Lung (tissue), 12 donors: Measurements from ENCODE around the gene SVIL. TPM values are rescaled to one million over a fixed set of nuclear protein-coding genes. Genes with fewer than 3 reads are reported as not detected.
"Not testable (repeated sequence)": the region's sequence is repeated elsewhere in the genome, so short reads cannot be mapped to it uniquely, and the experiment has no call there.

Experiments used
- ATAC-seq: fragments of 200-7000 bp; cut with Tn5 transposase; one replicate; pipeline ENCODE4 v1.9.1; 2020; ENCODE audit warnings: moderate number of reproducible peaks; ENCODE audit not compliant: insufficient read depth, low FRiP score
- DNase-seq, 3 donors: peaks; one replicate each; pipeline ENCODE4 v3.0.0-alpha.2; 2013 to 2017
- H3K27ac ChIP-seq, 2 donors: one replicate each; pipeline ENCODE4 v1.5.1; 2013; ENCODE audit warnings: mild to moderate bottlenecking in 2 of 2, moderate library complexity in 2 of 2, control low read depth in 1 of 2, inconsistent platforms in 1 of 2, low read depth in 1 of 2, low read length in 1 of 2
- H3K27me3 ChIP-seq, 3 donors: one replicate each; pipeline ENCODE4 v1.5.1; 2013; ENCODE audit warnings: low read length in 2 of 3; ENCODE audit not compliant: control insufficient read depth in 3 of 3, insufficient read depth in 3 of 3
- H3K36me3 ChIP-seq, 4 donors: one replicate each; pipeline ENCODE4 v1.5.1; 2013; ENCODE audit warnings: low read length in 4 of 4, mild to moderate bottlenecking in 1 of 4, moderate library complexity in 1 of 4; ENCODE audit not compliant: control insufficient read depth in 4 of 4, insufficient read depth in 4 of 4
- H3K4me1 ChIP-seq, 5 donors: one replicate each; pipeline ENCODE4 v1.5.1; 2013; ENCODE audit warnings: low read length in 5 of 5, mild to moderate bottlenecking in 2 of 5, moderate library complexity in 1 of 5; ENCODE audit not compliant: control insufficient read depth in 5 of 5, insufficient read depth in 5 of 5
- H3K4me3 ChIP-seq: one replicate; pipeline ENCODE4 v1.5.1; 2013; ENCODE audit warnings: mild to moderate bottlenecking, control low read depth, moderate library complexity
- H3K9ac ChIP-seq, 2 donors: one replicate each; pipeline ENCODE4 v1.5.1; 2013; ENCODE audit warnings: low read length in 2 of 2, control low read depth in 1 of 2; ENCODE audit not compliant: insufficient read depth in 1 of 2
- H3K9me3 ChIP-seq, 4 donors: one replicate each; pipeline ENCODE4 v1.5.1; 2013; ENCODE audit warnings: low read length in 3 of 4, mild to moderate bottlenecking in 1 of 4, moderate library complexity in 1 of 4; ENCODE audit not compliant: control insufficient read depth in 4 of 4, insufficient read depth in 3 of 4
- WGBS, 2 donors: extraction: QIAGEN DNeasy Blood & Tissue Kit; methylation state at CpG; one replicate each; pipeline ENCODE4 v1.1.7; 2013; 5-methylcytosine and 5-hydroxymethylcytosine counted together
- polyA plus RNA-seq, 2 donors: library from polyadenylated mRNA; stranded (reverse); fragments of 200-250 nt; gene quantifications; one replicate each; pipeline ENCODE4 v1.2.1, GENCODE V29; 2013
- total RNA-seq, 2 donors: library from RNA; depleted of rRNA in 1 of 2; stranded (reverse); fragments of >200 nt in 1 of 2; gene quantifications; one replicate each; pipeline ENCODE4 v1.2.1, GENCODE V29; 2014 to 2021
- TF ChIP-seq, protein P1 (sequence below): IDR thresholded peaks from 2 replicates; pipeline ENCODE4 v1.5.1; 2012; ENCODE audit warnings: mild to moderate bottlenecking; ENCODE audit errors: control extremely low read depth, extremely low read depth
- donor health status: control.
- donor health status: control.
- donor health status: Bipolar disorder and iron deficiency.
- donor health status: healthy.
- donor health status: DM: yes; HTN: yes; CAD: no.

Gene SVIL
- total and polyA plus RNA-seq, 4 donors = 13.6 to 117 (median 44.0) TPM

DNA sequence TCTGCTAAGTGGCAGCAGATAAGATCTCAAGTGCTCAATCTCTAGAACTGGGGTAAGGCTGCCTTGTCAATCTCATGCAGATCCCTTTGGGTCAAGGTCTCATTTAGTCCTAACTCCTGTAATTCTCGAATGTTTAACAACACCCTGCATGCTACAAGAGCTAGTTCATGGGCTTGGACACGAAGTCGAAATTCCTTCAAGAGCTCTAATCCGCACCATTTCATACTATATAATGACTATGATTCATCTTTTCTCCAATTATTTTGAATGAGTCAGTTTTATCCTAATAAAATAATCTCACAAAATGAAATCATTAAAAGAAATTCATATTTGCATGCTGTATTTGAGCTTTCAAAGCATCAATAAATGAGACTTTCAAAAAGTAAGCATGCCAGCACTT, 119.7 kb downstream of the SVIL start:
- not testable (repeated sequence) for H3K27me3 ChIP-seq, H3K4me1 ChIP-seq, DNase-seq, ATAC-seq, H3K4me3 ChIP-seq, H3K9ac ChIP-seq, H3K9me3 ChIP-seq
- WGBS, 2 donors = 79 to 95% methylated on average over 4 of the region's 4 CpGs
- H3K27ac ChIP-seq = peak overlapping the region in 1 of 2 donors; percentile 58
- peaks cover 0 to 19% (median 3%) of the 10 kb centered on the region in 4 donors for H3K36me3 ChIP-seq

DNA sequence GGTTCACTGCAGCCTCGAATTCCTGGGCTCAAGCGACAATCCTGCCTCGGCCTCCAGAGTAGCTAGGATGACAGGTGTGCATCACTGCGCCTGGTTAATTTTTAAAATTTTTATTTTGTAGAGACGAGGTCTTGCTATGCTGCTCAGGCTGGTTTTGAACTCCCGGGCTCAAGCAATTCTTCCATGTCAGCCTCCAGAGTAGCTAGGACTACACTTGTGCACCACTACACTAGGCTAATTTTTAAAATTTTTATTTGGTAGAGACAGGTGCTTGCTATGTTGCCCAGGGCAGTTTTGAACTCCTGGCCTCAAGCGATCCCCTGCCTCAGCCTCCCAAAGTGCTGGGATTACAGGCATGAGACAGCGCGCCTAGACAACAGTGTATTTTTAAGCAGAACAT, 120.5 kb downstream of the SVIL start:
- Histone ChIP-seq H3K4me3 (no peak overlapping the region), H3K27ac (no peak overlapping the region), H3K36me3 (peaks cover 0 to 19% (median 2%) of the 10 kb centered on the region in 4 donors), H3K27me3 (no peaks in the 10 kb centered on the region), H3K9me3 (no peaks in the 10 kb centered on the region), H3K4me1 (no peaks in the 10 kb centered on the region), H3K9ac (no peak overlapping the region)
- TF ChIP-seq, protein P1, sequence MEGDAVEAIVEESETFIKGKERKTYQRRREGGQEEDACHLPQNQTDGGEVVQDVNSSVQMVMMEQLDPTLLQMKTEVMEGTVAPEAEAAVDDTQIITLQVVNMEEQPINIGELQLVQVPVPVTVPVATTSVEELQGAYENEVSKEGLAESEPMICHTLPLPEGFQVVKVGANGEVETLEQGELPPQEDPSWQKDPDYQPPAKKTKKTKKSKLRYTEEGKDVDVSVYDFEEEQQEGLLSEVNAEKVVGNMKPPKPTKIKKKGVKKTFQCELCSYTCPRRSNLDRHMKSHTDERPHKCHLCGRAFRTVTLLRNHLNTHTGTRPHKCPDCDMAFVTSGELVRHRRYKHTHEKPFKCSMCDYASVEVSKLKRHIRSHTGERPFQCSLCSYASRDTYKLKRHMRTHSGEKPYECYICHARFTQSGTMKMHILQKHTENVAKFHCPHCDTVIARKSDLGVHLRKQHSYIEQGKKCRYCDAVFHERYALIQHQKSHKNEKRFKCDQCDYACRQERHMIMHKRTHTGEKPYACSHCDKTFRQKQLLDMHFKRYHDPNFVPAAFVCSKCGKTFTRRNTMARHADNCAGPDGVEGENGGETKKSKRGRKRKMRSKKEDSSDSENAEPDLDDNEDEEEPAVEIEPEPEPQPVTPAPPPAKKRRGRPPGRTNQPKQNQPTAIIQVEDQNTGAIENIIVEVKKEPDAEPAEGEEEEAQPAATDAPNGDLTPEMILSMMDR = no peak
- ATAC-seq (no peak), DNase-seq (no peak)
- WGBS, 2 donors = 91 to 96% methylated on average over 9 of the region's 9 CpGs

DNA sequence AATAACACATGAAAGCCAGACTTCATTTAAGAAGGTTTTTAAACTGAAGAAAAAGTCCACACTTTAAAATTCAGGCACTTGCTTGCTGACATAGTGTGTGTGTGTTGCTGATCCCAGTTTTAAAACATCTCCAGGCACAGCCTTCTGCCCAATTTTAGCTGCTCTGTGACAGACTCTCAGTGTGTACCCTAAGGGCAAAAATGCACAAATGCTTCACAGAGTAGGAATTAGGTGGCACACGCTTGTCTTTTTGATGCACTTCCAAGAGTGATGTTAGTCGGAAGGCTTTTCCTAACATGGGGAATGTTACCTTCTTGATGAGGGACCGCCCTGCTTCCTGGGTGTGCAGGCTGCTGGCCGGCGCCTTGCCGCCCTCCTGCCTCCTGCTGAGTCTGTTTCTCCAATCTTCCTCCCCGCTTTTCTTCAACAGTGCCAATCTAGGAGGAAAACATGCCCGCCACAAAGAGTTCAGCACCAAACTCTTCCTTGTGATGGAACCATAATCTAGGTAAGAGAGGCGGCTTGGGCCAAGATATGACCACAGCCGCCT, 122.3 kb downstream of the SVIL start:
- H3K36me3 ChIP-seq = peaks cover 0 to 16% (median 4%) of the 10 kb centered on the region in 4 donors
- H3K9ac ChIP-seq = no peak overlapping the region
- no peaks in the 10 kb centered on the region for H3K9me3 ChIP-seq
- no peaks in the 10 kb centered on the region for H3K27me3 ChIP-seq
- TF ChIP-seq, protein P1 = no peak
- WGBS, 2 donors = 98% methylated on average over 10 of the region's 10 CpGs
- DNase-seq = no peak
- ATAC-seq = no peak
- H3K27ac ChIP-seq = no peak overlapping the region
- no peaks in the 10 kb centered on the region for H3K4me1 ChIP-seq
- no peak overlapping the region for H3K4me3 ChIP-seq

GRCh38 chr10:29511806-29512205, 123.0 kb downstream of the SVIL start:
- H3K9me3 ChIP-seq, H3K27ac ChIP-seq, H3K4me1 ChIP-seq, H3K27me3 ChIP-seq, DNase-seq, H3K9ac ChIP-seq, H3K4me3 ChIP-seq, ATAC-seq: not testable (repeated sequence)
- 94 to 96% methylated on average over 5 of the region's 5 CpGs for WGBS, 2 donors
- peaks cover 0 to 18% (median 5%) of the 10 kb centered on the region in 4 donors for H3K36me3 ChIP-seq

- DNase-seq, H3K9me3 ChIP-seq, H3K27ac ChIP-seq, ATAC-seq, H3K4me1 ChIP-seq, H3K9ac ChIP-seq, H3K27me3 ChIP-seq, H3K4me3 ChIP-seq: not testable (repeated sequence)
- peaks cover 0 to 15% (median 5%) of the 10 kb centered on the region in 4 donors for H3K36me3 ChIP-seq
- WGBS, 2 donors = 97% methylated on average over 12 to 14 of the region's 24 CpGs
These were observed 124.2 kb downstream of the SVIL start for GRCh38 chr10:29510483-29511157.
